Fibroblast of the conjunctiva (primary cell): Measurements from ENCODE around the gene MAP1LC3A.

Experiments
- DNase-seq: peaks from one replicate; pipeline ENCODE4 v3.0.0-alpha.2; 2010; ENCODE audit warnings: low read depth

MAP1LC3A gene

DNA sequence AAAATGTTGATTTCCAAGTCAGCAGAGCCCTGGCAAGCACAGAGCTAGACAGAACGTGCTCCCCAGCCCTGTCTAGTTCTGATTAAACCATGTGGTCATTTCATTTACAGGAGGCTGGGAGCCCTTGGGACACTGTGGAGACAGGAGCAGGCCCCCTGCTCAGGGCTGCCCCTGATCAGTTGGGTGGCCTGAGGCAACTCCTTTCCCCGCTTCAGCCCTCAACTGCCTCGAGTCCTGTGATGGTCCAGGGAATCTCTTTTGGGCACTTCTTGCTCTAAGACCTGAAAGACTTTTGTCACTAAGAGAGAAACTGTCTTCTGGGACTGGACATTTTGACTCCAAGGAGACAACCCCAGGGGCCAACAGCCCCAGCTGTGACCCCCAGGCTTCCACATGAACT, 28.8 kb upstream of the MAP1LC3A start:
- DNase-seq = no peak

DNA sequence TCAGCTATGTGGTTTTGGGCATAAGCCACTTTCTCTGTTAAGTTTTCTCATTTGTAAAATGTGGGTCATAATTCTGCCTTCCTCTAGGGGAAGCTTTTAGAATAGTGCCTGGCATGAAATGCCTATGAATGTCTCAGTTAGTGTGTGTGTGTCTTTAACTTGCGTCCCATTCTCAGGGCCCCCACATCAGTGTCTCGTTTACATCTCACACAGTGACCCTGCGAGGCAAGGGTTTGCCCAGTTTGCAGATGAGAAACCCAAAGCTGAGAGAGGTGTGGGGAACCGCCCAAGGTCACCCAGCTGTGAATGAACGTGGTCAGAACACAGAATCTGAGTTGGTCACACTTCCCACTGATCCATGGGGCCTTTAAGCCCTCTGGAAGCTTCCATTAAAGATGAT, 28.2 kb upstream of the MAP1LC3A start:
- no peak for DNase-seq

DNA sequence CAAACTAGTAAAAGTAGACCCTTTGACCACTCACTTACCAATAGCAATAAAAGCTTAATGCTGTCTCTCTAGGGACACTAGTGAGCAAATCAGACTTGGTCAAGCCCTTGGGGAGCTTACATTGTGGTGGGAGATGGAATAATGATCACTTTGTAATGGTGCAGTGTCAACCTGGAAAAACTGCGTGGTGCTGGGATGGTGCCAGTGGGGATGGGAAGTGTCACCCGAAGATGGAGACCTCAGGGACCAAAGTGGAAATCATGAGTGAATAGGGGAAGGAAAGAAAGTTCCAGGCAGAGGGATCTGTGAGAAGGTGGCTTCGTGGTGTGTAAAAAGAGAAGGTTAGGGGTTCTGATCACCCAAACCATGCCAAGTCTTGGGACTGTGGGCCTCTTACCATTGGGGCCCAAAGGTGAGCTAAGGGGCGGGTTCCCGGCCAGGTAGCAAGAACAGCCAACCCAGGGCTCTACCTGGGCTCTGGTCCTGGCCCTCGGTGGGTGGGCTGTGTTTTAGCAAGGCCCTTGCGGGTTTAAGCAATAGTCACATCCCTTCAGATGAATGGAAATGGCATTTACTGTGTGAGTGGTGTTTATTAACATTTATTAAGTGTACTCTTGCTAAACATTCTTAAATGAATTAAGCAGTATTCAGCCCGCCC, 26.8 kb upstream of the MAP1LC3A start:
- no peak for DNase-seq

DNA sequence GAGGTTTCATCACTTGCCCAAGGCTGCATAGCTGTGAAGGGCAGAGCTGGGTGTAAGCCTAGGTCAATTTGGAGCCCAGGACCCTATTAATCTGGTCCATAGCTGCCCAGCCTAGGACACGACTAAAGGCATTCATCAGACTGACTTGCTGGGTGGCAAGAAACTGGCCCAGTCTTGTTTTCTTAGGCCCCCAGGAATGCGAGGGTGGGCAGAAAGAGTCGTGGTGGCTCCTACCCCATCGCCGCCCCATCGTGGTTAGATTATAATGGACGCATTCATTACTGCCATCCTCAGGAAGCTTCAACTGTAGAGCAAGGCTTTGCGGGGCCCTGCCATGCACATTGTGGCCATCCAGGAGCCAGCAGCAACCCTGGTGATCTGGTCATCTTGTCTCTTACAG, 26.2 kb upstream of the MAP1LC3A start:
- no peak for DNase-seq

DNA sequence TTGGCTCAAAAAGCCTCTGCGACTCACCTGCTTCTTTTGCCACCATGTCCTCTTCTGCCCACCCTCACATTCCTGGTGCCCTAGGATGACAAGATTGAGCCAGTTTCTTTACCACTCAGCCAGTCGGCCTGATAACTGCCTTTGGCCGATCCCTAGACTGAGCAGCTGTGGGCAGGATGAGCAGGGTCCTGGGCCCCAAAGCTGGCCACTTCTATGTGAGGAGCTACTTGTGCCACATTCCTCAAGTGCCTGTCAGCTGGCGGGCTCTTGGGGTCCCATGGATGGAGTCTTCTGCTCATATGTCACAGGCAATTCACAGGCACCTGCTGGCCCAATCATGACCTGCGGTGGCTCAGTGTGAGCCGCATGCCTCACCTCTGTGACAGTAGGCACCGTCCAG, 25.8 kb upstream of the MAP1LC3A start:
- DNase-seq = no peak

DNA sequence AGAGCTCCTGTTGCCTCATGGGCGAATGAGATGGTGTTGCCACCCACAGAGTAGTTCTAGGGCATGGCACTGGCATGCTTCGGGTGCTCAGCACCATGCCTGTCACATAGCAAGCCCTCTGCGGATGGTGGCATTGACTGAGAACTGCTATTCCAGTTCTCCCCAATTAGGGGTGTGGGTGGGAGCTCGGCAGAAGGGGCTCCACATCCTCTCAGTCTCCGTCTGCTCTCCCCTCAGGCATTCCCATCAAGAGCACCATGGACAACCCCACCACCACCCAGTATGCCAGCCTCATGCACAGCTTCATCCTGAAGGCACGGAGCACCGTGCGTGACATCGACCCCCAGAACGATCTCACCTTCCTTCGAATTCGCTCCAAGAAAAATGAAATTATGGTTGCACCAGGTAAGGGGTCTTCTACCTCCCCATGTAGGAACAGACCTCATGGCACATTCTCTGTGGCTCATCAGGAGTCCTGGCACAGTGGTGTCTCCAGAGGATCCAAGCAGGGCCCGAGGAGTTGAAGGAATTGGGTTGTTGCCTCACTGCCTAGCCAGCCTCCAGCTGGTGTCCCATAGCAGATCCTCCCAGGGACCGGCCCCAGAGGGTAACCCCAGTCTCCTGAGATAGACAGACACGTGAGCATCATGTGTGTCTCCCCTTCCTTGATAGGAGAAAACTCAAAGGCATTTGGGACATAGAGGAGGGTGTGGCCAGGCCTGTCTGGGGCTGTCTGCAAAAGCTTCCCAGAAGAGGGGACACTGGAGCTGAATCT, 23.9 kb upstream of the MAP1LC3A start:
- DNase-seq = no peak

GRCh38 chr20:34535301-34535840, 23.1 kb upstream of the MAP1LC3A start:
- no peak for DNase-seq

DNA sequence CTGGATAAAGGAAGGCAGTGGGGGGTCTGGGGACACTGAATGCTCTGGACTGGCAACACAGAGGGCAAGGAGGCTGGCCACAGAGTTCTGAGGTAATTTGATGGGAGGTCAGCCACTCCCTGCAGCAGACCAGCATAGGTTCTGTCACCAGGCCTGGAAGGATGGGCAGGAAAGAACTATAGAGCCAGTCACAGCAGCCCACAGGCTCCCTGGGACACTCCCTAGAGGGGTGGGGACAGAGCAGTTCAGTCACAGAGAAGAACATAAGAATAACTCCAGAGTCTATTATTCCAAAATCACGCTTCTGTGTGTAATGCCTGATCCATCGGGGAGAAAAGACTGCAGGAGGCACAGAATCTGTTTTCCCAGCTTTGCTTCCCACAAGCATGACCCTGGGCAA, 22.7 kb upstream of the MAP1LC3A start:
- DNase-seq = no peak

DNA sequence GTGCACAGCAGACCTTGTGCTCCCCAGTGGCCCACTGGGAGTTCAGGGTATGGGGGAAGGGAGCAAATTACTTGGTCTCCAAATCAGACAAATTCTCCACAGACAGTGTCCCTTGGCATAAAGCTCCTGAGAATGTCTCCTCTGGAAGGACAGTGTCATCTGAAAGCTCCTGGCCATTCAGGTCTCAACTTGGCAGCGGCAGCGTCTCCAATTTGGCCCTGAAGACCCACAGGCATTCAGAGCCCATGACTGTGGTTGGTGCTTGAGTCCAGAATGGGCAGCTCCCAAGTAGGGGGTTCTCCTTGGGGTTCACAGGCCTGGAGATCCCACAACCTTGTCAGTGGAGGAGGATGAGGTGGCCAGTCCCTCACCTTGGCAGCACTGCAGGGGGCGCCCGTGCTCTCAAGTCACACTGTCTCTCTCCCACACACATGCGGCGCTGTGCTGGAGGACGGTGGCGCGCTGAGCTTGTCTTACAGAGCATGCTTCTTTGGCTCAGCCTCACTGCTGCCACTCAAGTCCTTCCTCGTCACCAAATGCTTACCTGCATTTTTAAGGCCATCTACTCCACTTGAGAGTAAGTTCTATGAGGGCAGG, 21.6 kb upstream of the MAP1LC3A start:
- no peak for DNase-seq

DNA sequence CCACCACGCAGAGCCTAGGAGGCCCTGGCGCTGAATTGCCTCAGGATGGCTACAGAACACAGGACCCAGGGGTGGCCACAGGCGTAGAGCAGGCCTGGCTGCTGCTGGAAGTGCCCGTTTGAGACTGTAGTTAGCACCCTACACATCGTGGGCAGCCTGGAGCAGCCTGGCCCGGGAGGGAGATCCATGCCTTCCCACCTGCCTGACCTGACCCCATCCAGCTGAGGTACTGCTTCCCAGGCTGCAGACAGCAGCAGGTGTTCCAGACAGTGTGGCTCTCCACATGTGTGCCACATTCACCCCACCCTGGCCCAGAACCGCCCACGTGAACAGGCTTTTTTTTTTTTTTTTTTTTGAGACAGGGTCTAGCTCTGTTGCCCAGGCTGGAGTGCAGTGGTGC, 20.9 kb upstream of the MAP1LC3A start:
- DNase-seq = no peak

- peak; percentile 55 for DNase-seq
These were observed 19.8 kb upstream of the MAP1LC3A start for GRCh38 chr20:34538671-34539123.

DNA sequence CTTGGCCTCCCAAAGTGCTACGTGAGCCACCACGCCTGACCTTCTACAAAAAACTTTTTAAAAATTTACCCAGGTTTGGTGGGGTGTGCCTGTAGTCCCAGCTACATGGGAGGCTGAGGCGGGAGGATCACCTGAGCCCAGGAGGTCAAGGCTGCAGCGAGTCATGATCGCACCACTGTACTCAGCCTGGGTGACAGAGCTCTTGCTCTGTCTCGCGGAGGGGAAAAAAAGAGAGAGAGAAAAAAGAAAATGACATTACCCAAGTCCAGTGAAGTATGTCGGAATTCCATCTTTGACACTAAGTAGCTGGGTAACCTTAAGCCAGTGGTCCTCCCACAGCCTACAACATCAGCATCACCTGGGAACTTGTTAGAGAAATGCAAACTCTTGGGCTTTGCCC, 18.8 kb upstream of the MAP1LC3A start:
- DNase-seq = no peak

- DNase-seq = no peak
These were observed 17.8 kb upstream of the MAP1LC3A start for GRCh38 chr20:34540596-34541263.

- no peak for DNase-seq
These were observed 17.1 kb upstream of the MAP1LC3A start for GRCh38 chr20:34541264-34541901.

- no peak for DNase-seq
These were observed 16.6 kb upstream of the MAP1LC3A start for GRCh38 chr20:34541917-34542316.

GRCh38 chr20:34542439-34542838, 16.1 kb upstream of the MAP1LC3A start:
- DNase-seq = no peak

DNA sequence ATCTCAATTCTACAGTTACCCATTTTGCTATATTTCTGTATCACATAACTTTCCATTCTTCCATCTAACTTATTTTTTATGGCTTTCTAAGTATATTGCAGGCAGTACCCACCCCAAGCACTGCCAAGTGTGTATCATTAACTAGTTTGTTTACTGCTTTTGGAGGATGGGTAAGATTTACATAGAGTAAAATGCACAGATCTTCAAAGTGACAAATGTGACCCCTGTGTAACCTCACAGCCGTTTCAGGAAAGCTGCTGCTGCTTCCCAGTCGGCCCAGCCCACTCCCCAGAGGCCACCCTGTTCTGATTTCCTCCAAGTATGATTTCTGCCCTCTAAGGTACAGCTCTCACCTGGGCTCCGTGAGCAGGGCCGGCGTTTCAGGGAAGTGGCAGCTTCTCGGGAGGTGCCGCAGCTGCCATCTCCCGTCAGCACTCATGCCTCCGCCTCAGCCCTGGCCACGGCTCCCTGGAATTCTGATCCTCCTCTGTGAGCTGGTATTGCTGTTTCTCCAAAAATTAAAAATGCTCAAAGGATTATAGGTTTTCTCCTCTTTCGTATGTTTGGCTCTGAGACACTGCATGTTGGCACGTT, 15.0 kb upstream of the MAP1LC3A start:
- DNase-seq = no peak

DNA sequence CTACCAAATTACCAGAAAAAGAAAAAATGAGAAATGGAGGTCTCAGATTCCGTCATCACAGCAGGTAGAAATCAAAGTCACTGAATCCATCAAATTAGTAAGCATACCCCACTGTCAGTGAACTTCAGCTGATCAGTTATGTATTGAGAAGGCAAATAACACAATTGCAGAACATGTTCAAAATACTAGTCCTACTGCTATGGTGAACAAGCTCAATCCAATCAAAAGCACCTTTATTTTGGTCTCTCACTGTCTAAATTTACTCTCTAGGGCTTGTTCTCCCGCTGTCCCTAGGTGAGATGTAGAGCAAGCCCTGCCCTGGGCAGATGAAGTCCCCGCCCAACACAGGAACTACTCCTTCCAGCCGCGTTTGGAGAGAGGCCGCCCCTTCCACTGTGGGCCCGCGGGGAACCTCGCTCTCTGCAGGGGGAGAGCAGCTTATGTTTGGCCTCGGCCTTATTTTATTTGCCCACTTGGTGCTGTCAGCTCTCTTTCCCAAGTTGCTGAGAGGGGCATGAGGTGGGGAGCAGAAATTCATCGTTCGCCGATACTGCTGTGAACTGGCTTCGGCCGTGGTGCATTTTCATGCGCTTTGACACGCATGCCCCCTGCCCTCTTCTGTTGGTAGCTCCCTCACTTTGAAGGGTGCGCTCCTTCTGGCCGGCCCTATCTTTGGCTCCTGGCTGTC, 14.3 kb upstream of the MAP1LC3A start:
- DNase-seq = no peak

DNA sequence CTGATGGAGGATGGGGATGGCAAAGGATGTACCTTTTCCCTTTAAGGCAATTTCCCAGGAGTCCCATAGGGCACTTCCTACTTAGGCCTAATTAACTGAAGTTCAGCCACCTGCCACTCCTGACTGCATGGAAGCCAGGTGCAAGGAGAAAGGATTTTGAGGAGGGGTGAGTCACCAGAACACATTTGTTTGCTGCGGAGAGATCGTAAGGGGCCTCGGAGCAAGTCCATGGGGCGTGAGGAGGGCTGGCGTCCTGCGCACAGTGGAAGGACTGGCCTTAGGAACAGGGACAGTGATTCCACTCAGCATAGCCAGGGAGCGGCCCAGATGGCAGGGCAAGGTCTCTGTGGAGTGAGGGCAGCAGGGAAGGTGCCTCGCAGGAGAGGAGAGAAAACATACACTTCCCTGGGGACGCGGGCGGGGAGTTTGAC, 11.8 kb upstream of the MAP1LC3A start:
- DNase-seq = no peak

DNA sequence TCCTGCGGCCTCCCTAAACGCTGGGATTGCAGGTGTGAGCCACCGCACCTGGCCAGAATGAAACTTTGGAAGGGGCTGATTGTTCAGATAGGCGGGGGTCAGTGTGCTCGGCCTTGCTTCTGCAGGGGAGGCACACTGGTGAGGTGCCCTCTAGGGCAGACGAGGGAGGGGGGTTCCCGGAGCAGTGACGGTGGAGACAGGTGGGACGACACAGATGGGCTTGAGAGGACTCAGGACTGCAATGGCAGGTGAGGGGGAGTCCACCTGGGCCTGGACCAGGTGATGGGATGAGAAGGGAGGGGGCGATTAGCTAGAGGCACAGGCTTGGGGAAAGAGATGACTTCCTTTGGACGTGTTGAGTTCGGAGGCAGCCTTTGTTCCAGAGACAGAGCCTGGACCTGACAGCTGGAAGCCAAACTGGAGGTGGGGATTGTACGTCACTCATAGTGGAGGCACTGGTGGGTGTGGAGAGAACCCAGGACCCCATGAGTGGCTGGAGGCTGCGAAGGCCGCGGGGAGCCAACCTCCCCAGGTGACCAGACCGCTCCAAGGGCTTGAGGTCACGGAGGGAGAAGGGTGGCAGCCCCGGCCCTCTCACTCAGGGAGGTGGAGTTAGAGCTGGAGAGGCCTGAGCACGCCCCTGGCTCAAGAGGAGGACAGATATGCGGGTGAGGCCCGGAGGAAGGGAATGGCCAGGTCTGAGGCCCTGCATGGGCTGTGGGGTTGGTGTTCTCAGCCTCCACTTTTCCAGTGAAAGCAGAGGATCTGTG, 10.5 kb upstream of the MAP1LC3A start:
- no peak for DNase-seq
